Dermis blood vessel endothelial cell (primary cell): ENCODE measurements around the gene SLC19A1. TPM values are rescaled to one million over a fixed set of nuclear protein-coding genes. Genes with fewer than 3 reads are reported as not detected.

Source experiments
- DNase-seq: peaks from one replicate; pipeline ENCODE4 v3.0.0; 2010
- total RNA-seq: library from RNA; depleted of rRNA; stranded (reverse); fragments of >200 nt; gene quantifications from 2 replicates; pipeline ENCODE4 v1.2.3, GENCODE V29; 2014

Gene SLC19A1
- total RNA-seq, result 5.8 and 13.5 TPM in 2 replicates

GRCh38 chr21:45542242-45542666, at the start of gene SLC19A1:
Gene SLC19A1 (minus strand): TSS chr21:45542440. CDS start chr21:45537959, 4,481 bp downstream.
- peak; percentile 74 for DNase-seq

DNA sequence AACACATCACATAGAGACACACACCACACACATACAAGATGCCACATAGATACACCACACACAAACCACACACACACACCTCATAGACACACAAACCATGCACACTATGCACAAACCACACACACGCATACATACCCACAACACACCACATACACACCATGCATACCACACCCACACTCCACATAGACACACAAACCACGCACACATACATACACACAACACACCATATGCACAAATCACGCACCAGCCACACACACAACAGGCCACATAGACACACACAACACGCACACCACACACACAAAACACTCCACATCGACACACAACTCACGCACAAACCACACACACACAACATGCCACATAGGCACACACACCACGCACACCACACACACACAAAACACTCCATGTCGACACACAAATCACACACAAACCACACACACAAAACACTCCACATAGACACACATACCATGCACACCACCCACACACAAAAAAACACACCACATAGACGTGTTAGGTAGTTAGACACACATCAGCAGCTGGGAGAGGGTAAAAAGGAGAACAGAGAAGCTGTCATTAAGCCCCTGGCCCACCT, 49.5 kb upstream of the SLC19A1 start:
- no peak for DNase-seq

GRCh38 chr21:45590726-45591618, 48.7 kb upstream of the SLC19A1 start:
- DNase-seq, result no peak

GRCh38 chr21:45590246-45590725, 48.0 kb upstream of the SLC19A1 start:
- DNase-seq, result peak; percentile 74

GRCh38 chr21:45589686-45590245, 47.5 kb upstream of the SLC19A1 start:
- no peak for DNase-seq

- no peak for DNase-seq
Observed at GRCh38 chr21:45588871-45589491, 46.7 kb upstream of the SLC19A1 start.

DNA sequence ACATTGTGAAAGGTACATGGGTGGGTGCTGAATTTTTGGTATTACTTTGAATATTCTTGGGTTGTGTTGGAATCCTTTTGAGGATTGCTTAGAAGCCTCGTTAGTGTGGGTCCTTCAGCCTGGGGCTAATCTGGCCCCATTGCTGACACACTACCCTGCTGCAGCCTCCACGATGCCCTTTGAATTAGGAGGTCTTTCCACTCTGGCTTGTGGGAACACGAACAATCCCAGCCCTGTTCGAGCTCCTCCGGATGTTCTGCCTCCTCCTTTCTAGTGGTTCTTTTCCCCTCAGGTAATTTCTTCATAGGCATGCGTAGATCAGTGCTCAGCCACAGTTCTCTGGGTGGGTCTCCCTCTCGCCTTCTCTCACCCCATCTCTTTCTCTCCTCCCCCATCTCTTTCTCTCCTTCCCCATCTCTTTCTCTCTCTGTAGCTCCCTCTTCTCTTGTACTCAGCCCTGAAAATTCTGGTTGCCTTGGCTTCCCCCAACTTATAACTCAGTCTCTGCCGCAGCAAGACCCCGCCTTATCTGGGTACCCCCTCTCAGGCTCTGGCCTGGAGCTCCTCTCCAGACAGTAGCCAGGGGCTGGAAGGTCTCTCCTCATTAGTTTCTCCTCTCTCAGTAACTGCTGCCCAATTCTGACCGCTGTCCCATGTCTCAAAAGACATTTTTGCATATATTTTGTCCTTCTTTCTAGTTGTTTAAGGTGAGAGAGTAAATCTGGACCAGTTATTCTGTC, 46.0 kb upstream of the SLC19A1 start:
- no peak for DNase-seq

GRCh38 chr21:45586289-45586858, 44.1 kb upstream of the SLC19A1 start:
- DNase-seq, result no peak

- DNase-seq, result no peak
Observed at GRCh38 chr21:45584786-45585185, 42.5 kb upstream of the SLC19A1 start.

DNA sequence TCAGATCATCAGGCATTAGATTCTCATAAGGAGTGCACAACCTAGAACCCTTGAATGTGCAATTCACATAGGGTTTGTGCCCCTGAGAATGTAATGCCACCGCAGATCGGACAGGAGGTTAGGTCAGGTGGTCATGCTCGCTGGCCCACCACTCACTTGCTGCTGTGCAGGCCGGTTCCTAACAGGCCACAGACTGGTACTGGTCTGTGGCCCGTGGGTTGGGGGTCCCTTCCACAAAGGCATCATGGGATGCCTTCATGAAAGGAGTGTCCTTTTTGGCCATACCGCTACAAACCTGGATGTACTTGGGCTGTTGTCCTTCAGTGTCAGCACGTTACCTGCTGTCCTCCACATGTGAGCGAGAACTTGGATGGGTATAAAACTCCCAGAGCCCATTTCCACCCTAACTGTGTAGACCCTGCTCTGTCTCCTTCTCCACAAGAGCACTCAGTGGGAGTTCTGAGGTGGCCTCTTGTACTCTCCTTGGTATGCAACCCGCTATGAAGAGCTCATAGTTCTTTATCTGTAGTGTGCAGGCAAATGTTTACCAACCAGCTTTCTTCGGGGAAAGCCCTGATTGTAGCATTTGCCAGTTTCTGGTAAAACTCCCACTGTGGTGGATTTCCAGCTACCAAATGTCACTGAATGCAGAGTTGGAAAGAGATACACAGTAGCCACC, 41.7 kb upstream of the SLC19A1 start:
- no peak for DNase-seq

DNA sequence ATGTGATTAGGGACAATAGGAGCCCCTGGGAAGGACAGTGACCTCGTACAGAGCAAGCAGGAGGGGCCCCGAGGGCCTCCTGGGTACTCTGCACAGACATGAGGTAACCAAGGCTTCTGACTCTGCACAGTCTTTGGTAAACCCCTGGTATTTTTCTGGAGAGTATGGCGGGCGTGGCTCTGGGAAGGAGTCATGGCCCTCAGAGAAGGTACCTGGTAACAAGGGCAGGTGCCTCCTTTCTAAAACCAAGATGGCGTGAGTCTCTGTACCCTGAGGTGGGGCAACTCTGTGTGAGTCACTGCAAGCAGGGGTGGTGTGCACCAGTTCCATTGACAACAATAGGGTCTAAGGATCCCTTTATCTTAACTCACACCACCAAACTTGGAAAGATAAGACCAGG, 39.9 kb upstream of the SLC19A1 start:
- no peak for DNase-seq

DNA sequence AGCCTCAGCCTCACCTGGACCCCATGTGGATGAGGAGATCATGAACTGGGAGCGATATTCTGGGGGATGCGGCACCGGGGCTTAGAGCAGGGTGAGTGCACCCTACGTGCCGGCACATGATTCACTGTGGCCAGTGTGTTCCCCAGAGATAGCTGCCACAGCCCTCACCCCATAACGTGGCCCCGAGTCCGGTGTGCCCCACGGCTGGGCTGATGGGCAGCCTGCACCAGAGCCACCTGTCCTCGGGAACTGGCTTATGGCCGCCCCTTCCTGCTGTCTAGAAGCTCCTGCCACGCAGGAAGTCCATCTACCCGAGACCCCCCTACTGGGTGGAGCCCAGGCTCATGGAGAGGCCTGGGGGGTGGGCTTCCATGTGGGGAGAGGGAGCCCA, 39.1 kb upstream of the SLC19A1 start:
- no peak for DNase-seq

DNA sequence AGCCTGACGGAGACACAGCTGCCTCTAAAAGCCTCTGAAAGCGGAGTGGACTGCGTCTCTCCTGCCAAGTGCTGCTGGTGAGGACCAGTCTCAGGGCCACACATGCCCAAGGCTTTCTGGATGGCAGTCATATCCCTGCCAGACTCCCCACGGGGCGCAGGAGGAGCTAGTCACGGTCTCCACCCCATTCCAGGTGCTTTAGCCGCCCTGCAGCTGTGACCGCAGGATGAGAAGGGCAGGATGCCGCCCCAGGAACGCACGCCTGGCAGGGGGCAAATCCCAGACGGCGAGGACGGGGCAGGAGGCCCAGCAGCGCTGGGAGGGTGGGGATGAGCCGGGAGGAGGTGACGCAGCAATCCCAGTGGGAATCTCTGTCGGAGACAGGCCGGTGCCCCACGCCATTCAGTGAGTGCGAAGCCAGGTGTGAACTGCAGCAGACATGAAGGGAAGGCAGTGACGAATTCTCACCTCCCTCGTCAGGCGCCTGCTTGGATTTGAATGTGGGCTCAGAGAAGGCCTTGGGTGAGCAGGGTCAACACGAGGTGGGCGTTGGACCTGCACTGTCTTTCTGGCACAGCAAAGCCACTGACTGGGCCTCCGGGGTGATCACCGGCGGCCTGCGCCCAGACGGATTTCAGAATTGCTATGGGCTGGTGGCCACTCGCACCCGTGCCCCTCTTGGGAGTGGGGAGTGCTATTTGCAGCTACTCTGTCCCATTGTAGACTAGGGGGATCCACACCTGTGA, 38.5 kb upstream of the SLC19A1 start:
- no peak for DNase-seq

DNA sequence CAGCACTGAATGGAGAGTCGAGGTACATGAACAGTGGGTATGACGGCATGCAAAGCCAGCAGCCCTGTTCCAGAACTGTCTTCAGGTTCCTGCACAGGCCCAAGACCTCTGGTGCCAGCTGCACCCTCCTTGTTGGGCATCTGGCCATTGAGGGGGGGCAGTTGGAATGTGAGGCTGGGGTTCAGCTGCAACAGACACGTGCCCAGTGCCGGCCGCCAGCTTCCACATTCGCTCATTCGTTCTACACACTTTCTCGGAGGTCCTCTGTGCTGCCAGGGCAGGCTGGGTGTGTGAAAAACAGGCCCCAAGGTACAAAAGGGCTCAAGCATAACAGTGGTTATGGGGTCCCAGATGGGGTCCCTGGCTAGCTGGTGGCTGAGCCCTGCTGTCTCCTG, 37.9 kb upstream of the SLC19A1 start:
- no peak for DNase-seq

DNA sequence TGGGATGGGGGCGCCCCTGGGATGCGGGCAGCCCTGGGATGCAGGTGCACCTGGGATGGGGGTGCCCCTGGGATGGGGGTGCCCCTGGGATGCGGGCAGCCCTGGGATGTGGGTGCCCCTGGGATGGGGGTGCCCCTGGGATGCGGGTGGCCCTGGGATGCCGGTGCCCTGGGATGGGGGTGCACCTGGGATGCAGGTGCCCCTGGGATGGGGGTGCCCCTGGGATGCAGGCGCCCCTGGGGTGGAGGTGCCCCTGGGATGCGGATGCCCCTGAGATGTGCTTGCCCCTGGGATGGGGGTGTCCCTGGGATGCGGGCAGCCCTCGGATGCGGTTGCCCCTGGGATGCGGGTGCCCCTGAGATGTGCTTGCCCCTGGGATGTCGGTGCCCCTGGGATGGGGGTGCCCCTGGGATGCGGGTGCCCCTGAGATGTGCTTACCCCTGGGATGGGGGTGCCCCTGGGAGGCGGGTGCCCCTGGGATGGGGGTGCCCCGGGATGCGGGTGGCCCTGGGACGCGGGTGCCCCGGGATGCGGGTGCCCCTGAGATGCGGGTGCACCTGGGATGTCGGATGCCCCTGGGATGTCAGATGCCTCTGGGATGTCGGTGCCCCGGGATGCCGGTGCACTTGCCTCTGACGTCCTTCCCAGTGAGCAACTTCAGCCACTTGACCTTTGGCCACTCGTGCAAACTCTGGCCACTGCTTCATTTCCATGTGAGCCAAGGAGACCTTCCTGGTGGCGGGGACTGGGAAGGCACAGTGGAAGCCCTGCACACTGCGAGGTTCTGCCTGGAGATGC, 37.3 kb upstream of the SLC19A1 start:
- no peak for DNase-seq

DNA sequence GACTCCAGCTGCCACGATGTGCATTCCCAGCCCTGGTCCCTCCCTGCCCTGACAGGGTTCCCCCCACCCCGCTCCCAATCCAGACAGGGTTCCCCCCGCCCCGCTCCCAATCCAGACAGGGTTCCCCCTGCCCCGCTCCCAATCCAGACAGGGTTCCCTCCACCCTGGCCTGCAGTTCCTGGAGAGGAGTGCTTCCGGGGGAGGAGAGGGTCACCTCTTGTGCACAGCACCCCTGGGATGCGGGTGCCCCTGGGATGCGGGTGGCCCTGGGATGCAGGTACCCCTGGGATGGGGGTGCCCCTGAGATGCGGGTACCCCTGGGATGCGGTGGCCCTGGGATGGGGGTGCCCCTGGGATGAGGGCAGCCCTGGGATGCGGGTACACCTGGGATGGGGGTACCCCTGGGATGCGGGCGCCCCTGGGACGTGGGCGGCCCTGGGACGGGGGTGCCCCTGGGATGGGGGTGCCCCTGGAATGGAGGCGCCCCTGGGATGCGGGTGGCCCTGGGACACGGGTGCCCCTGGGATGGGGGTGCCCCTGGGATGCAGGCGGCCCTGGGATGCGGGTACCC, 36.7 kb upstream of the SLC19A1 start:
- no peak for DNase-seq

GRCh38 chr21:45578176-45578801, 36.0 kb upstream of the SLC19A1 start:
- no peak for DNase-seq

DNA sequence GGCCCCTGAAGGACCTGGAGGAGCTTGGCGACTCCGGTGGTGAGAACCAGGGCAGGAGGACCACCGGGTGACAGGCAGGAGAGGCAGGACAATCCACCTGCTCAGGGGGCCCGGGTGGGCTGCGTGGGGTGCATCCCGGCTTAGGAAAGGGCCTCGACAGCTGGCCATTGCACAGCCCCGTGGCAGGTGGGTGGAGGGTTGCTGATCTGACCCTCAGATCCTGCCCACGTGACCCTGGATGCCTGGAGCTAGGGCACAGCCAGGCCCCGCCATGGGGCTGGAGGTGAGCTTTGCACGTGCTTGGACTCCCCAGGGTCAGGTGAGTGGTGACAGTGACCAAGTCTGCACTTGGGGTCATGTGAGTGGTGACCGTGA, 35.5 kb upstream of the SLC19A1 start:
- no peak for DNase-seq
